Cerebellar nuclear complex (tissue), 1 donor: ENCODE results near the gene LCE2B.
"Not testable (repeated sequence)": the region's sequence is repeated elsewhere in the genome, so short reads cannot be mapped to it uniquely, and the experiment has no call there.

Source experiments
- DNase-seq, 2 experiments: peaks; one replicate each; lab custom pipeline; 2025; lab: John Stamatoyannopoulos, UW

Gene LCE2B

GRCh38 chr1:152685823-152686222, at the start of gene LCE2B:
Gene LCE2B, plus strand, starts transcription at chr1:152686123. Its CDS starts 721 bp downstream, at chr1:152686844.
- DNase-seq, result not testable (repeated sequence)

GRCh38 chr1:152640351-152640750, 45.6 kb upstream of the LCE2B start:
- no peak for DNase-seq

GRCh38 chr1:152643945-152644344, 42.0 kb upstream of the LCE2B start:
- DNase-seq, result no peak

GRCh38 chr1:152645146-152645545, 40.8 kb upstream of the LCE2B start:
- DNase-seq, result no peak

- DNase-seq, result no peak
These were observed 39.3 kb upstream of the LCE2B start for GRCh38 chr1:152646656-152647055.

- no peak for DNase-seq
These were observed 31.8 kb upstream of the LCE2B start for GRCh38 chr1:152654110-152654509.

GRCh38 chr1:152656459-152656858, 29.5 kb upstream of the LCE2B start:
- DNase-seq, result no peak

GRCh38 chr1:152657677-152658076, 28.2 kb upstream of the LCE2B start:
- DNase-seq, result no peak

- DNase-seq, result no peak
These were observed 27.3 kb upstream of the LCE2B start for GRCh38 chr1:152658649-152659048.

- DNase-seq, result no peak
These were observed 22.8 kb upstream of the LCE2B start, which contains the start of gene LCE2D for GRCh38 chr1:152663098-152663497. Gene LCE2D, plus strand, starts transcription at chr1:152663380. Its CDS starts 726 bp downstream, at chr1:152664106.

- DNase-seq, result not testable (repeated sequence)
These were observed 19.8 kb upstream of the LCE2B start for GRCh38 chr1:152666171-152666570.

GRCh38 chr1:152667648-152668047, 18.3 kb upstream of the LCE2B start:
- no peak for DNase-seq

GRCh38 chr1:152673016-152673415, 12.9 kb upstream of the LCE2B start:
- no peak for DNase-seq

- DNase-seq, result not testable (repeated sequence)
These were observed 10.9 kb upstream of the LCE2B start, which contains the start of gene LCE2C for GRCh38 chr1:152674983-152675382. Gene LCE2C, plus strand, starts transcription at chr1:152675279. Its CDS starts 737 bp downstream, at chr1:152676016.

GRCh38 chr1:152679459-152679858, 6.5 kb upstream of the LCE2B start:
- DNase-seq, result no peak

GRCh38 chr1:152681616-152682015, 4.3 kb upstream of the LCE2B start:
- DNase-seq, result no peak

GRCh38 chr1:152683846-152684245, 2.1 kb upstream of the LCE2B start:
- no peak for DNase-seq

GRCh38 chr1:152697701-152698600, 12.0 kb downstream of the LCE2B start, which contains the start of gene LCE2A:
Gene LCE2A, plus strand, starts transcription at chr1:152698345. Its CDS starts 557 bp downstream, at chr1:152698902.
- no peak for DNase-seq

GRCh38 chr1:152699746-152700145, 13.8 kb downstream of the LCE2B start:
- DNase-seq, result no peak

GRCh38 chr1:152707860-152708259, 21.9 kb downstream of the LCE2B start, which contains the start of gene LCE4A:
Gene LCE4A, plus strand, starts transcription at chr1:152708160. Its CDS starts 916 bp downstream, at chr1:152709076.
- DNase-seq, result no peak

GRCh38 chr1:152718238-152718637, 32.3 kb downstream of the LCE2B start:
- DNase-seq, result no peak

- DNase-seq, result no peak
These were observed 39.3 kb downstream of the LCE2B start for GRCh38 chr1:152725261-152725660.

- DNase-seq, result no peak
These were observed 43.1 kb downstream of the LCE2B start for GRCh38 chr1:152728986-152729385.
